Lower leg skin (tissue), 3 donors: Measurements from ENCODE around the gene EZR.

Experiments used
- POLR2A ChIP-seq, 2 donors: fragments of 450-650 bp; IDR thresholded peaks; one replicate each; pipeline ENCODE4 v1.6.1; 2016 to 2017; ENCODE audit warnings: antibody characterized with exemption in 2 of 2, mild to moderate bottlenecking in 1 of 2, moderate library complexity in 1 of 2
- TF ChIP-seq, protein P1 (sequence below), 3 donors: fragments of 450-650 bp; IDR thresholded peaks; one replicate each; pipeline ENCODE4 v1.5.1; 2016; ENCODE audit warnings: antibody characterized with exemption in 3 of 3, mild to moderate bottlenecking in 3 of 3, moderate library complexity in 2 of 3

DNA sequence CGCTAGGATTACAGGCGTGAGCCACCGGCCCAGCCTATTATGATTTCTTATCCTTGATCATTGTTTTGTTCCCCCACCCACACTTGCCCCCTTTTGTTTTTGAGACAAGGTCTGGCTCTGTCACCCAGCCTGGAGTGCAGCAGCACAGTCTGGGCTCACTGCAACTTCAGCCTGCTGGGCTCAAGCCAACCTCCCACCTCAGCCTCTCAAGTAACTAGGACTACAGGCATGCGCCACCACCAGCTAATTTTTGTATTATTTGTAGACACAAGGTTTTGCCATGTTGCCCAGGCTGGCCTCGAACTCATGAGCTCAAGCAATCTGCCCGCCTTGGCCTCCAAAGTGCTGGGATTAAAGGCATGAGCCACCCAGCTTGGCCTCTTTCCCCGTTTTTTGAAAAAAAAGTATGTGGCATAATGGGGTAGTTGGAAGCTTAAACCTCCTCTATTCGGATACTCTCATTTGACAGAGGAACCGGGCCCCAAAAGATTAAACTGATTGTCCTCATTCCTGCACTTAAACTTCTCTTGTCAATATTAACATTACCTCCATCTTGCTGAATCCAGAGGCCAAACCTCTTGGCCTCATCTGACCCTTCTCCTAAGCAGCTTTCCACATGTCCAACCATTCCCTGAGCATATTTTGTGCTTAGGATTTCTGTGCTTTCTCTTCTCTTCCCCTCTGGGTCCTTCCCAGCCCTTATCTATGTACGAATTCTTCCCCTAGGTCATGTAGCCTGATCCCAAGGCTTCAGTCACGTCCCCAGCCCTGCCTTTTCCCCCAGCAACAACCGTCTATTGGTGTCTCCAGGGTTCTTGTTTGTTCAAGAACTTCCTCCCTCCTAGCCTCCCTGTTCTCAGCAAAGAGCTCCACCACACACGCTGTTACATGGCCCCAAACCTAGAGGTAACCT, 6.1 kb upstream of the EZR start:
- TF ChIP-seq, protein P1, sequence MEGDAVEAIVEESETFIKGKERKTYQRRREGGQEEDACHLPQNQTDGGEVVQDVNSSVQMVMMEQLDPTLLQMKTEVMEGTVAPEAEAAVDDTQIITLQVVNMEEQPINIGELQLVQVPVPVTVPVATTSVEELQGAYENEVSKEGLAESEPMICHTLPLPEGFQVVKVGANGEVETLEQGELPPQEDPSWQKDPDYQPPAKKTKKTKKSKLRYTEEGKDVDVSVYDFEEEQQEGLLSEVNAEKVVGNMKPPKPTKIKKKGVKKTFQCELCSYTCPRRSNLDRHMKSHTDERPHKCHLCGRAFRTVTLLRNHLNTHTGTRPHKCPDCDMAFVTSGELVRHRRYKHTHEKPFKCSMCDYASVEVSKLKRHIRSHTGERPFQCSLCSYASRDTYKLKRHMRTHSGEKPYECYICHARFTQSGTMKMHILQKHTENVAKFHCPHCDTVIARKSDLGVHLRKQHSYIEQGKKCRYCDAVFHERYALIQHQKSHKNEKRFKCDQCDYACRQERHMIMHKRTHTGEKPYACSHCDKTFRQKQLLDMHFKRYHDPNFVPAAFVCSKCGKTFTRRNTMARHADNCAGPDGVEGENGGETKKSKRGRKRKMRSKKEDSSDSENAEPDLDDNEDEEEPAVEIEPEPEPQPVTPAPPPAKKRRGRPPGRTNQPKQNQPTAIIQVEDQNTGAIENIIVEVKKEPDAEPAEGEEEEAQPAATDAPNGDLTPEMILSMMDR (IDR thresholded peaks at IDR 0.05) = no peak
- no peak for TF ChIP-seq POLR2A (IDR thresholded peaks at IDR 0.05)
